ENCODE results near the gene CYP2C8. TPM values are rescaled to one million over a fixed set of nuclear protein-coding genes. Genes with fewer than 3 reads are reported as not detected.

The CYP2C8 gene
- total and polyA plus RNA-seq, 2 experiments from 2014 or later, result 1.2 to 4.1 TPM

GRCh38 chr10:94989192-94989591 is 80.1 kb downstream of the CYP2C8 start (continued):
- TF ChIP-seq ZNF462 (CRISPR knock-in tag; IDR thresholded peaks at IDR 0.05) (no peak), ETS1 (IDR thresholded peaks at IDR 0.05) (no peak), POLR2AphosphoS5 (IDR thresholded peaks at IDR 0.05; ENCODE audit: low read depth) (no peak)

Small RNAs within 50 kb of the gene (small RNA-seq; reads per million reads assigned to genes)
- not detected for gene CYP2C60P (ENCODE audit: low replicate concordance)

Other genes starting within 250 kb of the CYP2C8 start
- not detected in 2 replicates for gene CYP2C9, start 130.8 kb downstream of the CYP2C8 start, total RNA-seq (2014; rRNA removed; shearing (Covaris generic))
- not detected in 2 replicates for gene CYP2C9, start 130.8 kb downstream of the CYP2C8 start, polyA plus RNA-seq (2016; fragmentation: Nextera tagmentation; extraction: Ambion mirVana)
- not detected in 2 replicates for gene ACSM6, start 124.7 kb upstream of the CYP2C8 start, total RNA-seq (2014; rRNA removed; shearing (Covaris generic))
- 0.65 and 0.90 TPM in 2 replicates for gene ACSM6, start 124.7 kb upstream of the CYP2C8 start, polyA plus RNA-seq (2016; fragmentation: Nextera tagmentation; extraction: Ambion mirVana)
- 110 and 111 TPM in 2 replicates for gene PDLIM1, start 221.5 kb upstream of the CYP2C8 start, total RNA-seq (2014; rRNA removed; shearing (Covaris generic))
- 227 and 233 TPM in 2 replicates for gene PDLIM1, start 221.5 kb upstream of the CYP2C8 start, polyA plus RNA-seq (2016; fragmentation: Nextera tagmentation; extraction: Ambion mirVana)